ENCODE data around the gene PKMYT1. TPM values are rescaled to one million over a fixed set of nuclear protein-coding genes. Genes with fewer than 3 reads are reported as not detected.

The PKMYT1 gene
- total RNA-seq, 2 experiments from 2014 or later, result 104 to 195 TPM

DNA sequence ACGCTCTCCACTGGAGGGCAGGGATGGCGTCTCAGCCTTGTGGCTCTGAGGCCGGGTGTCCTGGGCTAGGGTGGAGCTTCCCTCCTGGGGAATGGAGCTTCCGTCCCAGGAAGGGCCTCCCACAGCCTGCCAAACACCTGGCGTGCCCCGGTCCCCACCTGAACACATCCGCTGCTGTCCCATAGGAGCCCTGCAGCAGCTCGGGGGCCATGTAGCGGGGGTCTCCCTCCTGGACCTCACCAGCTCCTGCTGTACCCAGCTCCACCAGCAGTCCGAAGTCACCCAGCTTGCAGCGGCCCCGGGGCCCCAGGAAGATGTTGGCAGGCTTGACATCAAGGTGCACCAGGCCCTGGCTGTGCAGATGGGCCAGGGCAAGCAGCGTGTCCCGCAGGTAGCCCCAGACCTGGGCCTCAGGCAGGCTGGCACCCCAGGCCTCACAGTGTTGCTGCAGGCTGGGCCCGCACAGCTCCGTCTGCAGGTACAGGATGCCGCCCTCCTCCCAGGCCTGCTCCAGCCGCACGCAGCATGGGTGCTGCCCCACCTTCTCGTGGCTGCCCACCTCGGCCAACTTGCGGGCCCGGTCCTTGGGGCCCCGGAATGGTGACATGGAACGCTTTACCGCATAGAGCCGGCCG, 5.0 kb downstream of the PKMYT1 start:
- no TSS peak for BruUV-seq (replicated peaks)
- H3K4me2 ChIP-seq (ENCODE audit: low read length), result no peak overlapping the region
- ChIA-PET CTCF (ENCODE audit: unreplicated experiment) (no interaction called here), POLR2A (interaction anchor here (0.6 kb wide), 2 partner anchors 22 to 54 kb away, joined by 3 read pairs; no protein-coding TSS in a partner anchor)
- peaks cover 27% of the 10 kb centered on the region; the same call in 1 of the 2 replicates for H3K79me2 ChIP-seq (ENCODE audit: insufficient read depth, low read depth, low read length)
- H3K4me1 ChIP-seq (ENCODE audit: insufficient read depth, low read length, poor library complexity, severe bottlenecking), result peaks cover 38% of the 10 kb centered on the region
- no peak overlapping the region for H2AFZ ChIP-seq (ENCODE audit: low read length)
- peaks cover 6% of the 10 kb centered on the region; the same call in 1 of the 2 replicates for H4K20me1 ChIP-seq (ENCODE audit: insufficient read depth, low read length)
- no peaks in the 10 kb centered on the region for H3K9me2 ChIP-seq (ENCODE audit: insufficient read depth, low read length)
- H3K27ac ChIP-seq (ENCODE audit: low read depth, low read length, poor library complexity, severe bottlenecking), result no peak overlapping the region
- intact Hi-C loops (cut with micrococcal nuclease; ENCODE audit: unreplicated experiment), result no loop called here
- H3K36me3 ChIP-seq (ENCODE audit: insufficient read depth, low read length), result peaks cover 92% of the 10 kb centered on the region
- TF ChIP-seq EZH2phosphoT487 (IDR thresholded peaks at IDR 0.05; ENCODE audit: borderline replicate concordance, low read depth, low read length), result no peak
- TF ChIP-seq CTCF (conservative IDR thresholded peaks at IDR 0.05; ENCODE audit: low read length), result no peak
- H3K4me3 ChIP-seq (ENCODE audit: low read depth, low read length, poor library complexity, severe bottlenecking), result no peak overlapping the region
- no peak for DNase-seq (ENCODE audit: low spot score)
- no peaks in the 10 kb centered on the region for H3K9me3 ChIP-seq (ENCODE audit: low read length)

- Histone ChIP-seq H3K4me1 (ENCODE audit: insufficient read depth, low read length, poor library complexity, severe bottlenecking) (peaks cover 39% of the 10 kb centered on the region), H3K27ac (ENCODE audit: low read depth, low read length, poor library complexity, severe bottlenecking) (no peak overlapping the region), H3K9me2 (ENCODE audit: insufficient read depth, low read length) (no peaks in the 10 kb centered on the region), H3K4me2 (ENCODE audit: low read length) (no peak overlapping the region), H2AFZ (ENCODE audit: low read length) (no peak overlapping the region), H3K36me3 (ENCODE audit: insufficient read depth, low read length) (peaks cover 90% of the 10 kb centered on the region), H3K9me3 (ENCODE audit: low read length) (no peaks in the 10 kb centered on the region), H3K79me2 (ENCODE audit: insufficient read depth, low read depth, low read length) (peaks cover 21% of the 10 kb centered on the region; the same call in 1 of the 2 replicates), H3K4me3 (ENCODE audit: low read depth, low read length, poor library complexity, severe bottlenecking) (no peak overlapping the region), H4K20me1 (ENCODE audit: insufficient read depth, low read length) (peaks cover 6% of the 10 kb centered on the region; the same call in 1 of the 2 replicates)
- BruUV-seq (replicated peaks), result no TSS peak
- ChIA-PET CTCF (ENCODE audit: unreplicated experiment) (no interaction called here), POLR2A (no interaction called here)
- intact Hi-C loops (cut with micrococcal nuclease; ENCODE audit: unreplicated experiment), result no loop called here
- TF ChIP-seq CTCF (conservative IDR thresholded peaks at IDR 0.05; ENCODE audit: low read length), result no peak
- no peak for DNase-seq (ENCODE audit: low spot score)
These were observed 5.8 kb downstream of the PKMYT1 start for GRCh38 chr16:2974319-2975056.
